Body of pancreas (tissue), 4 donors: ENCODE results near the gene CD244.
"Not testable (repeated sequence)": the region's sequence is repeated elsewhere in the genome, so short reads cannot be mapped to it uniquely, and the experiment has no call there.

ENCODE experiments used
- CTCF ChIP-seq, 7 experiments: fragments of 450-650 bp in 4 of 7; fragments of 200-600 bp in 3 of 7; sonication (generic) in 3 of 7; IDR thresholded peaks; one replicate each; pipeline ENCODE4 v1.5.1; 2016 to 2019; ENCODE audit warnings: antibody characterized with exemption in 7 of 7
- POLR2A ChIP-seq, 3 donors: fragments of 450-650 bp; IDR thresholded peaks; one replicate each; pipeline ENCODE4 v1.6.1; 2016; ENCODE audit warnings: antibody characterized with exemption in 3 of 3, mild to moderate bottlenecking in 2 of 3

- TF ChIP-seq CTCF, POLR2A (IDR thresholded peaks at IDR 0.05): not testable (repeated sequence)
Observed at GRCh38 chr1:160894368-160895135, 31.9 kb upstream of the CD244 start.
